PC-9 (cell line): Measurements from ENCODE around the gene IFI44. TPM values are rescaled to one million over a fixed set of nuclear protein-coding genes. Genes with fewer than 3 reads are reported as not detected.

Source experiments
- BruUV-seq: library from RNA; stranded (reverse); fragments of 400-500 nt; replicated peaks from 2 replicates; lab custom pipeline; 2021; lab: Mats Ljungman, UMichigan
- CTCF ChIA-PET: fragments of 300-600 bp; sonication (Branson Sonifier 250); formaldehyde crosslinking; loops from one replicate; lab custom pipeline; 2022; ENCODE audit warnings: antibody characterized with exemption; lab: Charles Lee
- POLR2A ChIA-PET: fragments of 300-600 bp; sonication (Branson Sonifier 250); formaldehyde crosslinking; loops from one replicate; lab custom pipeline; 2022; ENCODE audit warnings: antibody characterized with exemption; ENCODE audit not compliant: unreplicated experiment; lab: Charles Lee
- DNase-seq, 2 experiments: peaks; one replicate each; pipeline versions ENCODE4 v3.0.0 to v3.0.0-alpha.2; 2015 to 2022; ENCODE audit warnings: mixed read lengths in 1 of 2
- H2AFZ ChIP-seq: fragments of 200-600 bp; sonication (generic); 2 replicates; pipeline ENCODE4 v1.8.1; 2017; ENCODE audit warnings: antibody characterized with exemption
- H3F3A ChIP-seq: fragments of 200-600 bp; sonication (generic); 2 replicates; pipeline ENCODE4 v1.8.1; 2017; ENCODE audit warnings: antibody characterized with exemption, mild to moderate bottlenecking, low read depth; ENCODE audit not compliant: insufficient read depth
- H3K27ac ChIP-seq: fragments of 200-600 bp; sonication (generic); 2 replicates; pipeline ENCODE4 v1.6.1; 2016; ENCODE audit warnings: mixed run types
- H3K27me3 ChIP-seq: fragments of 200-600 bp; sonication (generic); 2 replicates; pipeline ENCODE4 v1.6.1; 2016; ENCODE audit warnings: low read depth, mixed run types; ENCODE audit not compliant: insufficient read depth
- H3K36me3 ChIP-seq: fragments of 200-600 bp; sonication (generic); 2 replicates; pipeline ENCODE4 v1.6.1; 2016; ENCODE audit warnings: low read depth, mixed run types
- H3K4me1 ChIP-seq: fragments of 200-600 bp; sonication (generic); replicated peaks from 2 replicates; pipeline ENCODE4 v1.6.1; 2016; ENCODE audit warnings: mixed run types; ENCODE audit not compliant: insufficient read depth
- H3K4me2 ChIP-seq: fragments of 200-600 bp; sonication (generic); 2 replicates; pipeline ENCODE4 v1.6.1; 2017; ENCODE audit warnings: mixed run types
- H3K4me3 ChIP-seq: fragments of 200-600 bp; sonication (generic); 2 replicates; pipeline ENCODE4 v1.6.1; 2016; ENCODE audit warnings: mixed run types
- H3K79me2 ChIP-seq: fragments of 200-600 bp; sonication (generic); 2 replicates; pipeline ENCODE4 v1.6.1; 2017; ENCODE audit warnings: low read depth, mixed run types
- H3K9me2 ChIP-seq: fragments of 200-600 bp; sonication (generic); 2 replicates; pipeline ENCODE4 v1.8.1; 2017; ENCODE audit warnings: mild to moderate bottlenecking; ENCODE audit not compliant: insufficient read depth
- H3K9me3 ChIP-seq: fragments of 200-600 bp; sonication (generic); 2 replicates; pipeline ENCODE4 v1.8.1; 2016; ENCODE audit warnings: low read depth; ENCODE audit not compliant: insufficient read depth
- H4K20me1 ChIP-seq: fragments of 200-600 bp; sonication (generic); 2 replicates; pipeline ENCODE4 v1.8.1; 2017; ENCODE audit not compliant: insufficient read depth
- CTCF ChIP-seq: fragments of 200-600 bp; sonication (generic); conservative IDR thresholded peaks from 2 replicates; pipeline ENCODE4 v1.6.1; 2017; ENCODE audit warnings: mixed run types, antibody characterized with exemption, mild to moderate bottlenecking, moderate library complexity
- EZH2 ChIP-seq: fragments of 200-600 bp; sonication (generic); IDR thresholded peaks from 2 replicates; pipeline ENCODE4 v1.8.0; 2017; ENCODE audit warnings: antibody characterized with exemption, low read depth
- intact Hi-C: fragments of 100-400 bp; cut with micrococcal nuclease; formaldehyde crosslinking; loops from one replicate; pipeline ENCODE4 v1.10.0; 2022; ENCODE audit not compliant: unreplicated experiment
- total RNA-seq: library from RNA; stranded (reverse); gene quantifications from 2 replicates; pipeline ENCODE4 v1.2.3, GENCODE V29; 2021

IFI44 gene
- total RNA-seq, 1 experiment from 2014 or later = 4.8 TPM

GRCh38 chr1:78630600-78630999, 19.0 kb upstream of the IFI44 start:
- Histone ChIP-seq H3K4me3 (no peak overlapping the region), H2AFZ (no peak overlapping the region; the same call in 1 of the 2 replicates), H3K27ac (no peak overlapping the region), H3K4me2 (no peak overlapping the region), H3K36me3 (no peaks in the 10 kb centered on the region), H3K9me2 (no peaks in the 10 kb centered on the region), H3K4me1 (0 out of 2 replicates have a peak, but pooled peaks cover 6% of the 10 kb centered on the region), H3K27me3 (no peaks in the 10 kb centered on the region), H3K9me3 (no peaks in the 10 kb centered on the region), H4K20me1 (no peaks in the 10 kb centered on the region), H3K79me2 (no peaks in the 10 kb centered on the region), H3F3A (no peaks in the 10 kb centered on the region)
- ChIA-PET POLR2A (no interaction called here), CTCF (no interaction called here)
- no TSS peak for BruUV-seq
- intact Hi-C loops = no loop called here
- DNase-seq = no peak
- TF ChIP-seq EZH2 = no peak
- TF ChIP-seq CTCF = no peak

- TF ChIP-seq CTCF (no peak), EZH2 (no peak)
- H3K27me3 ChIP-seq = no peaks in the 10 kb centered on the region
- no peaks in the 10 kb centered on the region for H3K79me2 ChIP-seq
- no TSS peak for BruUV-seq
- no peaks in the 10 kb centered on the region for H3K9me3 ChIP-seq
- CTCF ChIA-PET = no interaction called here
- H3K9me2 ChIP-seq = no peaks in the 10 kb centered on the region
- DNase-seq = no peak
- H3K4me3 ChIP-seq = no peak overlapping the region
- POLR2A ChIA-PET = no interaction called here
- intact Hi-C loops = no loop called here
- H3K4me2 ChIP-seq = no peak overlapping the region
- no peaks in the 10 kb centered on the region for H3K36me3 ChIP-seq
- no peaks in the 10 kb centered on the region for H3K4me1 ChIP-seq
- no peaks in the 10 kb centered on the region for H3F3A ChIP-seq
- no peak overlapping the region for H2AFZ ChIP-seq
- H4K20me1 ChIP-seq = no peaks in the 10 kb centered on the region
- no peak overlapping the region for H3K27ac ChIP-seq
Measured at GRCh38 chr1:78633209-78633608, 16.4 kb upstream of the IFI44 start.

- H3K9me2 ChIP-seq = no peaks in the 10 kb centered on the region
- no peaks in the 10 kb centered on the region for H3K9me3 ChIP-seq
- intact Hi-C loops = no loop called here
- no peaks in the 10 kb centered on the region for H3K27me3 ChIP-seq
- H4K20me1 ChIP-seq = no peaks in the 10 kb centered on the region
- CTCF ChIA-PET = no interaction called here
- H3K36me3 ChIP-seq = no peaks in the 10 kb centered on the region
- H3K27ac ChIP-seq = no peak overlapping the region
- DNase-seq = no peak
- no peak overlapping the region for H3K4me3 ChIP-seq
- no peak overlapping the region for H2AFZ ChIP-seq
- H3K79me2 ChIP-seq = no peaks in the 10 kb centered on the region
- no peaks in the 10 kb centered on the region for H3F3A ChIP-seq
- H3K4me2 ChIP-seq = no peak overlapping the region
- no TSS peak for BruUV-seq
- POLR2A ChIA-PET = no interaction called here
- H3K4me1 ChIP-seq = no peaks in the 10 kb centered on the region
- no peak for TF ChIP-seq CTCF
- TF ChIP-seq EZH2 = no peak
Measured at GRCh38 chr1:78640462-78640861, 9.2 kb upstream of the IFI44 start.
